SK-N-SH (cell line): ENCODE results near the gene TRPM6. TPM values are rescaled to one million over a fixed set of nuclear protein-coding genes. Genes with fewer than 3 reads are reported as not detected.

Source experiments
- CTCF ChIA-PET: fragments of 300-600, 350-600 bp; formaldehyde crosslinking; extraction: SDS; loops from one replicate; lab custom pipeline; 2021; lab: Yijun Ruan, JAX
- POLR2A ChIA-PET: fragments of 350-600 bp; sonication (Branson Sonifier 250); formaldehyde crosslinking; extraction: SDS; loops from one replicate; lab custom pipeline; 2020; ENCODE audit warnings: antibody characterized with exemption, inconsistent platforms; lab: Yijun Ruan, JAX
- DNase-seq: peaks from one replicate; pipeline ENCODE4 v3.0.0; 2012
- H2AFZ ChIP-seq: fragments of 200-600 bp; sonication (generic); 2 replicates; pipeline ENCODE4 v1.8.1; 2016; ENCODE audit warnings: antibody characterized with exemption, mild to moderate bottlenecking, low read depth
- H3F3A ChIP-seq: fragments of 200-600 bp; sonication (generic); replicated peaks from 2 replicates; pipeline ENCODE3; 2016; ENCODE audit warnings: antibody characterized with exemption, mild to moderate bottlenecking; ENCODE audit not compliant: insufficient read depth
- H3K27ac ChIP-seq, 2 experiments: fragments of 200-500 bp in 1 of 2; fragments of 200-600 bp in 1 of 2; sonication (Bioruptor generic) in 1 of 2; sonication (generic), shearing (Covaris generic) in 1 of 2; 2 replicates each; pipeline versions ENCODE4 v1.5.1 to v1.6.1; 2014 to 2016; ENCODE audit warnings: low read depth in 2 of 2, inconsistent platforms in 1 of 2, low read length in 1 of 2, mild to moderate bottlenecking in 1 of 2, mixed read lengths in 1 of 2
- H3K27me3 ChIP-seq: fragments of 200-600 bp; sonication (generic), shearing (Covaris generic); 2 replicates; pipeline ENCODE4 v1.6.1; 2016; ENCODE audit warnings: mixed run types; ENCODE audit not compliant: insufficient read depth
- H3K36me3 ChIP-seq, 2 experiments: fragments of 200-500 bp in 1 of 2; fragments of 200-600 bp in 1 of 2; sonication (Bioruptor generic) in 1 of 2; sonication (generic) in 1 of 2; replicated peaks in 1 of 2; 2 replicates each; pipeline versions ENCODE3 to v1.5.1; 2014 to 2016; ENCODE audit warnings: low read length in 1 of 2, mild to moderate bottlenecking in 1 of 2; ENCODE audit not compliant: insufficient read depth in 2 of 2, control insufficient read depth in 1 of 2
- H3K4me1 ChIP-seq, 2 experiments: fragments of 200-500 bp in 1 of 2; fragments of 200-600 bp in 1 of 2; sonication (Bioruptor generic) in 1 of 2; sonication (generic), shearing (Covaris generic) in 1 of 2; 2 replicates each; pipeline versions ENCODE4 v1.5.1 to v1.6.1; 2014 to 2016; ENCODE audit warnings: low read depth in 1 of 2, low read length in 1 of 2, mixed run types in 1 of 2; ENCODE audit not compliant: insufficient read depth in 2 of 2, control insufficient read depth in 1 of 2
- H3K4me2 ChIP-seq: fragments of 200-600 bp; sonication (generic), shearing (Covaris generic); 2 replicates; pipeline ENCODE4 v1.6.1; 2017; ENCODE audit warnings: mixed run types
- H3K4me3 ChIP-seq, 2 experiments: fragments of 200-500 bp in 1 of 2; fragments of 200-600 bp in 1 of 2; sonication (Bioruptor generic) in 1 of 2; sonication (generic), shearing (Covaris generic) in 1 of 2; 2 replicates each; pipeline versions ENCODE4 v1.5.1 to v1.8.1; 2014 to 2016; ENCODE audit warnings: low read depth in 2 of 2, inconsistent platforms in 1 of 2, low read length in 1 of 2, mild to moderate bottlenecking in 1 of 2, mixed read lengths in 1 of 2, moderate library complexity in 1 of 2
- H3K79me2 ChIP-seq: fragments of 200-600 bp; sonication (generic); 2 replicates; pipeline ENCODE4 v1.8.1; 2017; ENCODE audit warnings: mild to moderate bottlenecking; ENCODE audit not compliant: insufficient read depth
- H3K9ac ChIP-seq: fragments of 200-600 bp; sonication (generic); 2 replicates; pipeline ENCODE4 v1.6.1; 2017; ENCODE audit warnings: mixed run types
- H3K9me2 ChIP-seq: fragments of 200-600 bp; sonication (generic); 2 replicates; pipeline ENCODE4 v1.6.1; 2017; ENCODE audit warnings: mixed run types
- H3K9me3 ChIP-seq: fragments of 200-600 bp; sonication (generic); 2 replicates; pipeline ENCODE4 v1.6.1; 2017; ENCODE audit warnings: mixed run types, mild to moderate bottlenecking, moderate library complexity
- H4K20me1 ChIP-seq: fragments of 200-600 bp; sonication (generic); 2 replicates; pipeline ENCODE4 v1.6.1; 2017; ENCODE audit warnings: mild to moderate bottlenecking, mixed run types; ENCODE audit not compliant: insufficient read depth
- ELF1 ChIP-seq: IDR thresholded peaks from 2 replicates; pipeline ENCODE4 v1.4.0; 2012
- EZH2phosphoT487 ChIP-seq: fragments of 200-600 bp; sonication (generic); IDR thresholded peaks from 2 replicates; pipeline ENCODE4 v1.6.1; 2017; ENCODE audit warnings: low read depth, mixed run types, mild to moderate bottlenecking, antibody characterized with exemption, moderate library complexity, borderline replicate concordance
- FOXM1 ChIP-seq: IDR thresholded peaks from 2 replicates; pipeline ENCODE4 v1.4.0; 2012; ENCODE audit warnings: low read depth, mild to moderate bottlenecking
- GABPA ChIP-seq: IDR thresholded peaks from 2 replicates; pipeline ENCODE4 v1.4.0; 2012; ENCODE audit warnings: low read depth, mild to moderate bottlenecking
- GATA2 ChIP-seq: sonication (generic); formaldehyde crosslinking; IDR thresholded peaks from 2 replicates; pipeline ENCODE4 v1.5.0; 2020; ENCODE audit warnings: mild to moderate bottlenecking, missing genetic modification reagents
- MEF2A ChIP-seq: IDR thresholded peaks from 2 replicates; pipeline ENCODE4 v1.4.0; 2012; ENCODE audit warnings: low read depth, borderline replicate concordance
- NFIC ChIP-seq: IDR thresholded peaks from 2 replicates; pipeline ENCODE4 v1.4.0; 2012; ENCODE audit warnings: borderline replicate concordance
- POLR2AphosphoS5 ChIP-seq: IDR thresholded peaks from 2 replicates; pipeline ENCODE4 v1.6.1; 2012; ENCODE audit warnings: low read depth, low read length
- RAD21 ChIP-seq: IDR thresholded peaks from 2 replicates; pipeline ENCODE4 v1.6.1; 2012; ENCODE audit warnings: mild to moderate bottlenecking, low read length
- RXRA ChIP-seq: IDR thresholded peaks from 2 replicates; pipeline ENCODE4 v1.4.0; 2012; ENCODE audit warnings: low read depth, mild to moderate bottlenecking, borderline replicate concordance
- TAF1 ChIP-seq: IDR thresholded peaks from 2 replicates; pipeline ENCODE4 v1.6.1; 2012; ENCODE audit warnings: low read depth, mild to moderate bottlenecking, low read length, moderate library complexity, borderline replicate concordance
- TEAD4 ChIP-seq: IDR thresholded peaks from 2 replicates; pipeline ENCODE4 v1.4.0; 2012; ENCODE audit warnings: mild to moderate bottlenecking, borderline replicate concordance; ENCODE audit not compliant: insufficient read depth
- WGBS: methylation state at CpG from one replicate; pipeline ENCODE4 v1.1.6; 2017; ENCODE audit warnings: low lambda C conversion rate; 5-methylcytosine and 5-hydroxymethylcytosine counted together
- polyA plus RNA-seq, 3 experiments: library from polyadenylated mRNA; depleted of rRNA; stranded (reverse); fragments of >200 nt; gene quantifications; 2 replicates each; pipeline ENCODE4 v1.2.3, GENCODE V29; 2012
- TF ChIP-seq, protein P1 (sequence below): IDR thresholded peaks from 2 replicates; pipeline ENCODE4 v1.4.0; 2012; ENCODE audit warnings: low read depth, borderline replicate concordance
- TF ChIP-seq, protein P2 (sequence below): IDR thresholded peaks from 2 replicates; pipeline ENCODE4 v1.6.1; 2012; ENCODE audit warnings: mild to moderate bottlenecking, low read depth, low read length, moderate library complexity
- TF ChIP-seq, protein P3 (sequence below): IDR thresholded peaks from 2 replicates; pipeline ENCODE4 v1.4.0; 2012; ENCODE audit warnings: low read depth

Gene TRPM6
- polyA plus RNA-seq, 1 of the 3 experiments (the other 2 are of a cell fraction): 0.03 TPM

DNA sequence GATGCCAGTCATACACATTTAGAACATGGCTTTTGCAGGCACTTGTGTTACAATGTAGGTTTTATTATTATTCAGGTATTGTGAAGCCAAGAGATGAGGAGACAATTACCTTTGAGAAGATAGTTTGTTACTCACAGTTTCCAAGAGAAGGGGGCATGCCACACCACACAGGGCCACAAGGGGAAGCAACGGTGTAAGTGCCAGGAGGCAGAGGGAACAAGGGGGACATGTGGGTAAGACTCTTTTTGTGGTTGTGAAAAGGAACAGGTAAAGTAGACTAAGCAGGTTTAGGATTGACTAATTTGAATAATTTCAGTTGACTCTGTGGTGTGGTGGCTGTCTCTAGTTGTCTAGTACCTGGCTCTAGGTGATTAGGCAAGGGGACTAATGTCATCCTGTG, 191.2 kb downstream of the TRPM6 start (continued):
- TF ChIP-seq EZH2phosphoT487 (no peak), FOXM1 (no peak), RXRA (no peak), MEF2A (no peak), GATA2 (CRISPR knock-in tag) (no peak), RAD21 (no peak), NFIC (no peak), ELF1 (no peak), TAF1 (no peak)
- TF ChIP-seq, protein P1, sequence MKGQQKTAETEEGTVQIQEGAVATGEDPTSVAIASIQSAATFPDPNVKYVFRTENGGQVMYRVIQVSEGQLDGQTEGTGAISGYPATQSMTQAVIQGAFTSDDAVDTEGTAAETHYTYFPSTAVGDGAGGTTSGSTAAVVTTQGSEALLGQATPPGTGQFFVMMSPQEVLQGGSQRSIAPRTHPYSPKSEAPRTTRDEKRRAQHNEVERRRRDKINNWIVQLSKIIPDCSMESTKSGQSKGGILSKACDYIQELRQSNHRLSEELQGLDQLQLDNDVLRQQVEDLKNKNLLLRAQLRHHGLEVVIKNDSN: no peak

DNA sequence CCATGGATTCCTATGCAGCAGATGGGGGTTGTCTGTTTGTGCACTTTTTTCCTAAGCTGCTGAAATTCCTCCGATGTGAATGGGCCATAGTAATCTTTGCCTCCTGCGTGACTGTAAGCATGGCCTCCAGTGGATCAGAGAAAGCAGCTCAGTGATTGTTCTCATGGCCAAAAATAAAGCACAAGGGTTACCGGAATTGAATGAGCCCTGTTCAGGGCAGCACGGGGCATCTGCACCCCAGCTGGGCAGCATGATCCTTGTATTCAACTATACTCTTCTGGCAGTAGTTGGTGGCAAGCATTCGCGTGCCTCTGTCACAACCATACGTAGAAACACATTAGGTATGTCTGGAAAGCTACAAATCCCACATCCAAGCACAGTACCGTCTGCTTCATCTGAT, 196.7 kb downstream of the TRPM6 start:
- H3K4me1 ChIP-seq: no peaks in the 10 kb centered on the region
- no peaks in the 10 kb centered on the region for H3K36me3 ChIP-seq
- H2AFZ ChIP-seq: no peak overlapping the region
- H3K27me3 ChIP-seq: no peaks in the 10 kb centered on the region
- no peaks in the 10 kb centered on the region for H4K20me1 ChIP-seq
- 48% methylated on average over 8 of the region's 8 CpGs for WGBS
- H3K9ac ChIP-seq: no peak overlapping the region
- no peaks in the 10 kb centered on the region for H3K79me2 ChIP-seq
- no peak overlapping the region for H3K4me3 ChIP-seq
- H3F3A ChIP-seq: no peaks in the 10 kb centered on the region
- CTCF ChIA-PET: interaction anchor here (0.5 kb wide), 1 partner anchor 38 kb away, joined by 3 read pairs; no protein-coding TSS in a partner anchor
- no peak for TF ChIP-seq POLR2AphosphoS5
- TF ChIP-seq, protein P2, sequence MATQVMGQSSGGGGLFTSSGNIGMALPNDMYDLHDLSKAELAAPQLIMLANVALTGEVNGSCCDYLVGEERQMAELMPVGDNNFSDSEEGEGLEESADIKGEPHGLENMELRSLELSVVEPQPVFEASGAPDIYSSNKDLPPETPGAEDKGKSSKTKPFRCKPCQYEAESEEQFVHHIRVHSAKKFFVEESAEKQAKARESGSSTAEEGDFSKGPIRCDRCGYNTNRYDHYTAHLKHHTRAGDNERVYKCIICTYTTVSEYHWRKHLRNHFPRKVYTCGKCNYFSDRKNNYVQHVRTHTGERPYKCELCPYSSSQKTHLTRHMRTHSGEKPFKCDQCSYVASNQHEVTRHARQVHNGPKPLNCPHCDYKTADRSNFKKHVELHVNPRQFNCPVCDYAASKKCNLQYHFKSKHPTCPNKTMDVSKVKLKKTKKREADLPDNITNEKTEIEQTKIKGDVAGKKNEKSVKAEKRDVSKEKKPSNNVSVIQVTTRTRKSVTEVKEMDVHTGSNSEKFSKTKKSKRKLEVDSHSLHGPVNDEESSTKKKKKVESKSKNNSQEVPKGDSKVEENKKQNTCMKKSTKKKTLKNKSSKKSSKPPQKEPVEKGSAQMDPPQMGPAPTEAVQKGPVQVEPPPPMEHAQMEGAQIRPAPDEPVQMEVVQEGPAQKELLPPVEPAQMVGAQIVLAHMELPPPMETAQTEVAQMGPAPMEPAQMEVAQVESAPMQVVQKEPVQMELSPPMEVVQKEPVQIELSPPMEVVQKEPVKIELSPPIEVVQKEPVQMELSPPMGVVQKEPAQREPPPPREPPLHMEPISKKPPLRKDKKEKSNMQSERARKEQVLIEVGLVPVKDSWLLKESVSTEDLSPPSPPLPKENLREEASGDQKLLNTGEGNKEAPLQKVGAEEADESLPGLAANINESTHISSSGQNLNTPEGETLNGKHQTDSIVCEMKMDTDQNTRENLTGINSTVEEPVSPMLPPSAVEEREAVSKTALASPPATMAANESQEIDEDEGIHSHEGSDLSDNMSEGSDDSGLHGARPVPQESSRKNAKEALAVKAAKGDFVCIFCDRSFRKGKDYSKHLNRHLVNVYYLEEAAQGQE: no peak
- TF ChIP-seq, protein P3, sequence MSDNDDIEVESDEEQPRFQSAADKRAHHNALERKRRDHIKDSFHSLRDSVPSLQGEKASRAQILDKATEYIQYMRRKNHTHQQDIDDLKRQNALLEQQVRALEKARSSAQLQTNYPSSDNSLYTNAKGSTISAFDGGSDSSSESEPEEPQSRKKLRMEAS: no peak
- no peak for TF ChIP-seq TEAD4
- TF ChIP-seq GABPA: no peak
- no peak for TF ChIP-seq FOXM1
- POLR2A ChIA-PET: no interaction called here
- DNase-seq: no peak
- H3K27ac ChIP-seq: no peak overlapping the region
- no peaks in the 10 kb centered on the region for H3K9me2 ChIP-seq
- H3K9me3 ChIP-seq: no peaks in the 10 kb centered on the region
- no peak overlapping the region for H3K4me2 ChIP-seq
